ENCODE results near the gene STMN3.

Gene STMN3

GRCh38 chr20:63618291-63618980, 34.8 kb downstream of the STMN3 start:
- Histone ChIP-seq H3K27me3 (ENCODE audit: insufficient read depth, low read length) (no peaks in the 10 kb centered on the region), H3K27ac (ENCODE audit: low read depth, low read length, poor library complexity, severe bottlenecking) (no peak overlapping the region), H3K9ac (ENCODE audit: low read length) (no peak overlapping the region), H4K20me1 (ENCODE audit: insufficient read depth, low read length) (no peaks in the 10 kb centered on the region), H3F3A (ENCODE audit: insufficient read depth, low read length) (no peaks in the 10 kb centered on the region), H3K9me3 (ENCODE audit: low read length) (no peaks in the 10 kb centered on the region), H3K79me2 (ENCODE audit: insufficient read depth, low read length) (peaks cover 27% of the 10 kb centered on the region), H3K9me2 (ENCODE audit: low read depth, low read length) (no peaks in the 10 kb centered on the region), H2AFZ (ENCODE audit: low read length) (no peak overlapping the region), H3K4me1 (ENCODE audit: insufficient read depth, low read length, severe bottlenecking) (no peaks in the 10 kb centered on the region), H3K4me2 (ENCODE audit: low read length) (no peak overlapping the region), H3K36me3 (ENCODE audit: insufficient read depth, low read length) (peaks cover 47% of the 10 kb centered on the region), H3K4me3 (ENCODE audit: low read depth, low read length, poor library complexity, severe bottlenecking) (no peak overlapping the region)
- TF ChIP-seq EZH2 (IDR thresholded peaks at IDR 0.05; ENCODE audit: borderline replicate concordance, low read length) (no peak), CTCF (IDR thresholded peaks at IDR 0.05; ENCODE audit: low read length) (no peak)

DNA sequence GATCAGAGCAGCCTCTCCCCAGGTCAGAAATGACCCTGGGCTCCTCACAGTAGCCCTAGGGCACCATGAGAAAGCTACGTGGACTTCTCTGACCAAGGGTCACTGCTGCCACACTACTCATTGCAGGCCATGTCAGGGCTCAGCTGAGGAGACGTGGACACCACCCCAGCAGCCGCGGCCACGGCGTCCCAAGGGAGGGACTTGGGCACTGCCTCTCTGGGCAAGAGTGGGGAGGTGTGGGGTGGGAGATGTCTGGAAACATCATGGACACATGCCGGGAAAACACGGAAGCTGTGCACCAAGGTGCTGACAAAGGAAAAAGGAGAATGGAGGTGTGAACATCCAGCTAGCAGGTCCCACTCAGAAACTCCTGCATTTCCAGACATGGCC, 35.4 kb downstream of the STMN3 start:
- Histone ChIP-seq H3K36me3 (ENCODE audit: insufficient read depth, low read length) (peaks cover 48% of the 10 kb centered on the region), H4K20me1 (ENCODE audit: insufficient read depth, low read length) (no peaks in the 10 kb centered on the region), H3K4me1 (ENCODE audit: insufficient read depth, low read length, severe bottlenecking) (no peaks in the 10 kb centered on the region)

GRCh38 chr20:63617092-63617875, 35.9 kb downstream of the STMN3 start:
- H4K20me1 ChIP-seq (ENCODE audit: insufficient read depth, low read length) = no peaks in the 10 kb centered on the region
- no peaks in the 10 kb centered on the region for H3K9me2 ChIP-seq (ENCODE audit: low read depth, low read length)
- no peaks in the 10 kb centered on the region for H3K9me3 ChIP-seq (ENCODE audit: low read length)
- H3K27me3 ChIP-seq (ENCODE audit: insufficient read depth, low read length) = no peaks in the 10 kb centered on the region
- no peak overlapping the region for H2AFZ ChIP-seq (ENCODE audit: low read length)
- no peak overlapping the region for H3K4me2 ChIP-seq (ENCODE audit: low read length)
- TF ChIP-seq EZH2 (IDR thresholded peaks at IDR 0.05; ENCODE audit: borderline replicate concordance, low read length) (no peak), CTCF (IDR thresholded peaks at IDR 0.05; ENCODE audit: low read length) (no peak)
- H3K4me1 ChIP-seq (ENCODE audit: insufficient read depth, low read length, severe bottlenecking) = no peaks in the 10 kb centered on the region
- no peak overlapping the region for H3K27ac ChIP-seq (ENCODE audit: low read depth, low read length, poor library complexity, severe bottlenecking)
- peaks cover 54% of the 10 kb centered on the region for H3K36me3 ChIP-seq (ENCODE audit: insufficient read depth, low read length)
- H3K9ac ChIP-seq (ENCODE audit: low read length) = no peak overlapping the region
- peaks cover 15% of the 10 kb centered on the region for H3K79me2 ChIP-seq (ENCODE audit: insufficient read depth, low read length)
- H3K4me3 ChIP-seq (ENCODE audit: low read depth, low read length, poor library complexity, severe bottlenecking) = no peak overlapping the region
- H3F3A ChIP-seq (ENCODE audit: insufficient read depth, low read length) = no peaks in the 10 kb centered on the region

More for the DNA sequence above, 35.4 kb downstream of the STMN3 start:
- TF ChIP-seq EZH2 (IDR thresholded peaks at IDR 0.05; ENCODE audit: borderline replicate concordance, low read length) (no peak), CTCF (IDR thresholded peaks at IDR 0.05; ENCODE audit: low read length) (no peak)
- Histone ChIP-seq H3K4me2 (ENCODE audit: low read length) (no peak overlapping the region), H3K27me3 (ENCODE audit: insufficient read depth, low read length) (no peaks in the 10 kb centered on the region), H3F3A (ENCODE audit: insufficient read depth, low read length) (no peaks in the 10 kb centered on the region), H3K79me2 (ENCODE audit: insufficient read depth, low read length) (peaks cover 21% of the 10 kb centered on the region), H3K9me3 (ENCODE audit: low read length) (no peaks in the 10 kb centered on the region), H3K9me2 (ENCODE audit: low read depth, low read length) (no peaks in the 10 kb centered on the region), H3K27ac (ENCODE audit: low read depth, low read length, poor library complexity, severe bottlenecking) (no peak overlapping the region), H2AFZ (ENCODE audit: low read length) (no peak overlapping the region), H3K4me3 (ENCODE audit: low read depth, low read length, poor library complexity, severe bottlenecking) (no peak overlapping the region), H3K9ac (ENCODE audit: low read length) (no peak overlapping the region)
